K562 (cell line): ENCODE measurements around the gene TP63. TPM values are rescaled to one million over a fixed set of nuclear protein-coding genes. Genes with fewer than 3 reads are reported as not detected.

Experiments used
- ATAC-seq: fragments of 200-7000 bp; cut with Tn5 transposase; 3 replicates; pipeline ENCODE4 v1.9.1; 2020; ENCODE audit warnings: moderate library complexity
- BruUV-seq: library from RNA; stranded (reverse); fragments of 400-500 nt; replicated peaks from 2 replicates; lab custom pipeline; 2021; lab: Mats Ljungman, UMichigan
- CTCF ChIA-PET: fragments of 300-600 bp; formaldehyde crosslinking; extraction: SDS; loops from one replicate; lab custom pipeline; 2021; ENCODE audit warnings: low intra/inter-chr PET ratio; lab: Yijun Ruan, JAX
- POLR2A ChIA-PET: fragments of 300-600, 350-650 bp; sonication (Branson Sonifier 250); formaldehyde crosslinking; extraction: SDS; loops from one replicate; lab custom pipeline; 2021; ENCODE audit warnings: antibody characterized with exemption, inconsistent platforms; lab: Yijun Ruan, JAX
- DNase-seq, 4 experiments: peaks; one replicate each; pipeline versions ENCODE4 v3.0.0 to v3.0.0-alpha.2; 2011 to 2018; ENCODE audit warnings: low spot score in 3 of 4, mixed read lengths in 3 of 4; ENCODE audit errors: extremely low read depth in 1 of 4
- FAIRE-seq: peaks from 2 replicates; lab custom pipeline; 2011; peaks lifted over from hg19 to GRCh38; lab: Jason Lieb, UNC
- H2AFZ ChIP-seq: 2 replicates; pipeline ENCODE4 v1.6.0; 2011; ENCODE audit warnings: low read depth, low read length, control low read depth, inconsistent platforms
- H3K27ac ChIP-seq: fragments of 200-600 bp; 3 replicates; pipeline ENCODE4 v1.8.0; 2011; ENCODE audit warnings: low read depth, mild to moderate bottlenecking, control low read depth, inconsistent platforms, low read length, moderate library complexity, mixed read lengths; ENCODE audit errors: extremely low read depth
- H3K27me3 ChIP-seq, 2 experiments: fragments of 300-600 bp in 1 of 2; 2 replicates in 1 of 2; 3 replicates in 1 of 2; pipeline versions ENCODE4 v1.6.0 to v1.8.0; 2011; ENCODE audit warnings: inconsistent platforms in 2 of 2, low read length in 2 of 2, mild to moderate bottlenecking in 1 of 2, mixed read lengths in 1 of 2, moderate library complexity in 1 of 2; ENCODE audit not compliant: control insufficient read depth in 2 of 2, insufficient read depth in 2 of 2
- H3K36me3 ChIP-seq: fragments of 300-600 bp; 3 replicates; pipeline ENCODE4 v1.8.0; 2011; ENCODE audit warnings: mild to moderate bottlenecking, low read length, inconsistent platforms; ENCODE audit not compliant: control insufficient read depth, insufficient read depth
- H3K4me1 ChIP-seq, 2 experiments: fragments of 200-600 bp in 1 of 2; replicated peaks in 1 of 2; 2 replicates in 1 of 2; 3 replicates in 1 of 2; pipeline versions ENCODE4 v1.5.1 to v1.8.0; 2011; ENCODE audit warnings: inconsistent platforms in 2 of 2, low read length in 2 of 2, mild to moderate bottlenecking in 1 of 2, mixed read lengths in 1 of 2, moderate library complexity in 1 of 2; ENCODE audit not compliant: control insufficient read depth in 2 of 2, insufficient read depth in 2 of 2
- H3K4me2 ChIP-seq: 2 replicates; pipeline ENCODE4 v1.6.1; 2011; ENCODE audit warnings: low read length, control low read depth, inconsistent platforms, mixed read lengths; ENCODE audit not compliant: insufficient read depth
- H3K4me3 ChIP-seq: fragments of 200-600 bp; sonication (generic), shearing (Covaris generic); 2 replicates; pipeline ENCODE4 v1.5.1; 2016; ENCODE audit warnings: control low read depth, inconsistent platforms
- H3K79me2 ChIP-seq: fragments of 200-600 bp; 3 replicates; pipeline ENCODE4 v1.8.0; 2011; ENCODE audit warnings: low read length, inconsistent platforms; ENCODE audit not compliant: control insufficient read depth, insufficient read depth
- H3K9ac ChIP-seq, 2 experiments: 2 replicates each; pipeline versions ENCODE4 v1.6.0 to v1.6.1; 2011; ENCODE audit warnings: low read depth in 2 of 2, low read length in 2 of 2, control low read depth in 1 of 2, inconsistent platforms in 1 of 2, mild to moderate bottlenecking in 1 of 2, mixed read lengths in 1 of 2; ENCODE audit not compliant: insufficient read depth in 1 of 2
- H3K9me1 ChIP-seq: one replicate; pipeline ENCODE4 v1.6.0; 2011; ENCODE audit warnings: inconsistent platforms, mild to moderate bottlenecking, low read length, moderate library complexity; ENCODE audit not compliant: control insufficient read depth, insufficient read depth
- H3K9me3 ChIP-seq: replicated peaks from 2 replicates; pipeline ENCODE4 v1.5.1; 2011; ENCODE audit warnings: low read depth, low read length, inconsistent platforms; ENCODE audit not compliant: control insufficient read depth, insufficient read depth
- H4K20me1 ChIP-seq: replicated peaks from 2 replicates; pipeline ENCODE4 v1.6.1; 2011; ENCODE audit warnings: low read length, inconsistent platforms, mixed read lengths; ENCODE audit not compliant: control insufficient read depth, insufficient read depth
- BRD4 ChIP-seq: fragments of 200-600 bp; sonication (generic); IDR thresholded peaks from 2 replicates; pipeline ENCODE4 v1.6.1; 2017; ENCODE audit warnings: inconsistent platforms
- CEBPB ChIP-seq: fragments of 450-650 bp; IDR thresholded peaks from 2 replicates; pipeline ENCODE4 v1.6.1; 2016; ENCODE audit warnings: missing genetic modification characterization, missing compliant biosample characterization
- ELF1 ChIP-seq: fragments of 200-800 bp; sonication (Bioruptor generic); IDR thresholded peaks from 2 replicates; pipeline ENCODE4 v1.6.1; 2016; ENCODE audit warnings: missing genetic modification characterization, missing compliant biosample characterization
- FUS ChIP-seq: fragments of 200-400 bp; formaldehyde crosslinking; optimal IDR thresholded peaks from 2 replicates; pipeline ENCODE3; 2017; ENCODE audit warnings: low read depth, low read length
- HOXB6 ChIP-seq: fragments of 250-450 bp; sonication (Bioruptor Pico); IDR thresholded peaks from 2 replicates; pipeline ENCODE4 v1.5.1; 2022; ENCODE audit warnings: mild to moderate bottlenecking, borderline replicate concordance
- JUN ChIP-seq, 2 experiments: sonication (generic) in 1 of 2; formaldehyde crosslinking in 1 of 2; IDR thresholded peaks; 2 replicates each; pipeline versions ENCODE4 v1.6.1 to v1.8.0; 2012 to 2022; ENCODE audit warnings: borderline replicate concordance in 2 of 2, mild to moderate bottlenecking in 2 of 2, improper control_type of control experiment in 1 of 2, low read depth in 1 of 2, low read length in 1 of 2, missing genetic modification reagents in 1 of 2
- MAZ ChIP-seq, 2 experiments: fragments of 450-650 bp in 1 of 2; sonication (generic) in 1 of 2; formaldehyde crosslinking; IDR thresholded peaks in 1 of 2; conservative IDR thresholded peaks in 1 of 2; 2 replicates each; pipeline versions ENCODE4 v1.4.0 to v1.5.0; 2020; ENCODE audit warnings: mild to moderate bottlenecking in 1 of 2, missing genetic modification reagents in 1 of 2
- PML ChIP-seq: IDR thresholded peaks from 2 replicates; pipeline ENCODE4 v1.6.1; 2012; ENCODE audit warnings: low read length, inconsistent platforms
- PTBP1 ChIP-seq: fragments of 200-400 bp; formaldehyde crosslinking; IDR thresholded peaks from 2 replicates; pipeline ENCODE4 v1.6.1; 2017; ENCODE audit warnings: low read depth, low read length
- SIX5 ChIP-seq, 2 experiments: IDR thresholded peaks; 2 replicates each; pipeline ENCODE4 v1.6.1; 2011; ENCODE audit warnings: low read length in 2 of 2, borderline replicate concordance in 1 of 2, low read depth in 1 of 2, mild to moderate bottlenecking in 1 of 2, moderate library complexity in 1 of 2; ENCODE audit not compliant: insufficient read depth in 1 of 2
- SMARCA4 ChIP-seq: fragments of 450-650 bp; IDR thresholded peaks from 2 replicates; pipeline ENCODE4 v1.6.1; 2016
- TAL1 ChIP-seq: fragments of 450-650 bp; IDR thresholded peaks from 2 replicates; pipeline ENCODE4 v1.6.1; 2016; ENCODE audit warnings: mild to moderate bottlenecking
- ZNF77 ChIP-seq: fragments of 250-450 bp; sonication (Bioruptor Pico); IDR thresholded peaks from 2 replicates; pipeline ENCODE4 v1.5.0; 2020
- WGBS: fragments of 100-300 bp; shearing (Covaris generic); methylation state at CpG from one replicate; pipeline ENCODE4 v1.1.6; 2016; ENCODE audit warnings: low coverage, mixed read lengths; ENCODE audit not compliant: insufficient coverage; ENCODE audit errors: missing lambda C conversion rate; 5-methylcytosine and 5-hydroxymethylcytosine counted together
- in situ Hi-C: fragments of 300-500 bp; cut with MboI; formaldehyde crosslinking; loops from 4 replicates; pipeline ENCODE4 v1.15.0; 2018; ENCODE audit warnings: inconsistent platforms, mixed read lengths
- intact Hi-C: fragments of 100-400 bp; cut with micrococcal nuclease; formaldehyde crosslinking; loops from 2 replicates; pipeline ENCODE4 v1.14.2; 2022
- polyA plus RNA-seq, 8 experiments: library from polyadenylated mRNA; depleted of rRNA in 4 of 8; stranded (reverse) in 5 of 8; unstranded in 3 of 8; fragments of >200 nt; fragmentation: Nextera tagmentation in 2 of 8; fragmentation: Illumina TruSeq in 1 of 8; extraction: Ambion mirVana in 2 of 8; extraction: Trizol in 1 of 8; gene quantifications; 2 replicates each; pipeline versions ENCODE4 v1.2.1 to v1.2.3, GENCODE V29; 2011 to 2014; ENCODE audit warnings: inconsistent platforms in 1 of 8, missing spikeins in 1 of 8
- total RNA-seq, 7 experiments: library from RNA; depleted of rRNA in 6 of 7; stranded (reverse); fragments of >200 nt in 6 of 7; fragmentation: Illumina TruSeq in 2 of 7; extraction: Trizol in 2 of 7; gene quantifications; 2 replicates each; pipeline versions ENCODE4 v1.2.1 to v1.2.3, GENCODE V29; 2011 to 2021; ENCODE audit warnings: low replicate concordance in 1 of 7
- TF ChIP-seq, protein P1 (sequence below), 2 experiments: fragments of 250-450 bp in 1 of 2; fragments of 450-650 bp in 1 of 2; sonication (Bioruptor Pico) in 1 of 2; IDR thresholded peaks; 2 replicates each; pipeline versions ENCODE4 v1.6.1 to v1.8.0; 2016 to 2021; ENCODE audit warnings: mild to moderate bottlenecking in 2 of 2, moderate library complexity in 2 of 2, missing compliant biosample characterization in 1 of 2, missing genetic modification characterization in 1 of 2
- TF ChIP-seq, protein P2 (sequence below): fragments of 250-450 bp; sonication (Bioruptor Pico); IDR thresholded peaks from 2 replicates; pipeline ENCODE4 v1.8.0; 2021; ENCODE audit warnings: borderline replicate concordance, mild to moderate bottlenecking, moderate library complexity; ENCODE audit not compliant: poor library complexity, severe bottlenecking

TP63 gene
- total and polyA plus RNA-seq, 9 of the 15 experiments (the other 6 are each of a cell fraction or from before 2014, with no cell fraction given), result 0.32 to 1.4 (median 0.50) TPM

- TF ChIP-seq TAL1 (no peak), ZNF77 (CRISPR knock-in tag) (no peak)
- TF ChIP-seq, all 486 proteins: peak for 0
- intact Hi-C loops, result no loop called here
- in situ Hi-C loops, result no loop called here
- Histone ChIP-seq H3K36me3 (no peaks in the 10 kb centered on the region), H4K20me1 (no peaks in the 10 kb centered on the region), H3K27me3 (no peaks in the 10 kb centered on the region), H3K9me3 (no peaks in the 10 kb centered on the region), H3K9ac (no peak overlapping the region), H2AFZ (no peak overlapping the region), H3K27ac (no peak overlapping the region), H3K4me2 (no peak overlapping the region), H3K4me3 (no peak overlapping the region), H3K79me2 (no peaks in the 10 kb centered on the region), H3K4me1 (no peaks in the 10 kb centered on the region), H3K9me1 (no peaks in the 10 kb centered on the region)
- POLR2A ChIA-PET, result no interaction called here
- no TSS peak for BruUV-seq
- no peak for DNase-seq
- WGBS, result 2% methylated on average over 6 of the region's 6 CpGs
- FAIRE-seq, result no peak
- no peak for ATAC-seq
- CTCF ChIA-PET, result no interaction called here
Measured at GRCh38 chr3:189903562-189904250, 272.5 kb downstream of the TP63 start.

DNA sequence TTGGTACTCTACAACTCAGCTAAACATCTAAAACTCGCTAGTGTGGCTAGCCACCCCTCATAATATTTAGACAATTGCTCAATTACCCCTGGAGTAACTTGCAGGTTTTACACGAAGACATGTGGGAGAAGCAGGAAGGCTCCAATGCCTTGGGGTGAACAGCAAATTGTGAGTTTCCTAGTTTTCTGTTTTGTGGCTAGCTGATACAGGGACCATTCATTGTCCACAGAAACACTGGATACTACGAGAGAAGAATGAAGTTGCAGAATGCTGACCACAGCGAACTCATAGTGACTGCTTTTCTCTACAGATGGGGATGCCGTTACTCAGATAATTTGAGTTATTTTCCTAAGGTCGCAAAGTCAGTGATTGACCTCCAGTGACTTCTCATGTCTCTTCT, 276.6 kb downstream of the TP63 start:
- FAIRE-seq (no peak), ATAC-seq (no peak), DNase-seq (no peak)
- POLR2A ChIA-PET, result no interaction called here
- Histone ChIP-seq H3K9me1 (no peaks in the 10 kb centered on the region), H3K79me2 (no peaks in the 10 kb centered on the region), H3K27me3 (no peaks in the 10 kb centered on the region), H2AFZ (no peak overlapping the region), H3K4me2 (no peak overlapping the region), H3K4me3 (no peak overlapping the region), H3K36me3 (no peaks in the 10 kb centered on the region), H3K9me3 (no peaks in the 10 kb centered on the region), H3K9ac (no peak overlapping the region), H3K4me1 (no peaks in the 10 kb centered on the region), H3K27ac (no peak overlapping the region), H4K20me1 (no peaks in the 10 kb centered on the region)
- intact Hi-C loops, result no loop called here
- TF ChIP-seq SIX5 (IDR thresholded peaks at IDR 0.05; ENCODE audit: borderline replicate concordance in 1 of 2, insufficient read depth in 1 of 2, low read depth in 1 of 2, low read length in 2 of 2) (no peak), JUN (IDR thresholded peaks at IDR 0.05; ENCODE audit: borderline replicate concordance, low read depth, low read length) (no peak), JUN (CRISPR knock-in tag; IDR thresholded peaks at IDR 0.05; ENCODE audit: borderline replicate concordance) (no peak), MAZ (CRISPR knock-in tag; conservative IDR thresholded peaks at IDR 0.05 in 1 of 2, IDR thresholded peaks at IDR 0.05 in 1 of 2) (no peak), HOXB6 (CRISPR knock-in tag) (no peak), BRD4 (no peak), PML (no peak), CEBPB (tag) (no peak), ELF1 (tag) (no peak), PTBP1 (no peak), FUS (no peak), SMARCA4 (no peak)
- TF ChIP-seq, protein P1, sequence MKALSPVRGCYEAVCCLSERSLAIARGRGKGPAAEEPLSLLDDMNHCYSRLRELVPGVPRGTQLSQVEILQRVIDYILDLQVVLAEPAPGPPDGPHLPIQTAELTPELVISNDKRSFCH (CRISPR knock-in tag; IDR thresholded peaks at IDR 0.05), result no peak
- TF ChIP-seq, protein P1 (tag; IDR thresholded peaks at IDR 0.05), result no peak
- TF ChIP-seq, protein P2, sequence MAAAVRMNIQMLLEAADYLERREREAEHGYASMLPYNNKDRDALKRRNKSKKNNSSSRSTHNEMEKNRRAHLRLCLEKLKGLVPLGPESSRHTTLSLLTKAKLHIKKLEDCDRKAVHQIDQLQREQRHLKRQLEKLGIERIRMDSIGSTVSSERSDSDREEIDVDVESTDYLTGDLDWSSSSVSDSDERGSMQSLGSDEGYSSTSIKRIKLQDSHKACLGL (CRISPR knock-in tag), result no peak
- CTCF ChIA-PET, result no interaction called here
- in situ Hi-C loops, result no loop called here
- no TSS peak for BruUV-seq
- 0% methylated on average over 6 of the region's 6 CpGs for WGBS
